H9 (cell line): ENCODE results near the gene HEATR5B. TPM values are rescaled to one million over a fixed set of nuclear protein-coding genes. Genes with fewer than 3 reads are reported as not detected.

Source experiments
- DNase-seq: peaks from one replicate; pipeline ENCODE4 v3.0.0-alpha.2; 2017
- H2AFZ ChIP-seq: one replicate; pipeline ENCODE4 v1.6.1; 2013; ENCODE audit warnings: mild to moderate bottlenecking, low read length, control low read depth, moderate library complexity
- H2AK5ac ChIP-seq: 2 replicates; pipeline ENCODE4 v1.6.1; 2013; ENCODE audit warnings: low read length, control low read depth, mixed read lengths; ENCODE audit not compliant: insufficient read length
- H2BK120ac ChIP-seq: one replicate; pipeline ENCODE4 v1.6.1; 2013; ENCODE audit warnings: low read depth, mild to moderate bottlenecking, low read length, control low read depth, inconsistent platforms; ENCODE audit not compliant: poor library complexity, severe bottlenecking
- H2BK12ac ChIP-seq: 2 replicates; pipeline ENCODE4 v1.6.1; 2013; ENCODE audit warnings: low read length, control low read depth, mixed read lengths, low read depth; ENCODE audit not compliant: insufficient read length
- H2BK15ac ChIP-seq: 2 replicates; pipeline ENCODE4 v1.6.1; 2013; ENCODE audit warnings: low read depth, low read length, control low read depth
- H2BK20ac ChIP-seq: one replicate; pipeline ENCODE4 v1.6.1; 2013; ENCODE audit warnings: low read depth, mild to moderate bottlenecking, low read length, control low read depth, inconsistent platforms; ENCODE audit not compliant: poor library complexity, severe bottlenecking
- H2BK5ac ChIP-seq: 2 replicates; pipeline ENCODE4 v1.6.1; 2013; ENCODE audit warnings: low read length, control low read depth, mixed read lengths; ENCODE audit not compliant: insufficient read length
- H3K14ac ChIP-seq: 2 replicates; pipeline ENCODE4 v1.6.1; 2013; ENCODE audit warnings: low read length, control low read depth; ENCODE audit not compliant: insufficient read depth
- H3K18ac ChIP-seq: 2 replicates; pipeline ENCODE4 v1.6.1; 2013; ENCODE audit warnings: low read depth, mild to moderate bottlenecking, mixed read lengths, low read length, control low read depth; ENCODE audit not compliant: insufficient read length
- H3K23ac ChIP-seq: 2 replicates; pipeline ENCODE4 v1.6.1; 2013; ENCODE audit warnings: low read length, control low read depth, mixed read lengths, low read depth; ENCODE audit not compliant: insufficient read length
- H3K23me2 ChIP-seq: 2 replicates; pipeline ENCODE4 v1.6.1; 2013; ENCODE audit warnings: low read depth, mild to moderate bottlenecking, mixed read lengths, low read length, control low read depth; ENCODE audit not compliant: insufficient read length, poor library complexity, severe bottlenecking
- H3K27ac ChIP-seq: 2 replicates; pipeline ENCODE4 v1.5.1; 2013; ENCODE audit warnings: low read length, control low read depth, mixed read lengths, low read depth; ENCODE audit not compliant: insufficient read length
- H3K27me3 ChIP-seq: 2 replicates; pipeline ENCODE4 v1.6.1; 2013; ENCODE audit warnings: low read length, control low read depth, inconsistent platforms; ENCODE audit not compliant: insufficient read depth
- H3K4ac ChIP-seq: 2 replicates; pipeline ENCODE4 v1.6.1; 2013; ENCODE audit warnings: low read depth, mild to moderate bottlenecking, control low read depth, inconsistent platforms, low read length, moderate library complexity
- H3K4me1 ChIP-seq: 2 replicates; pipeline ENCODE4 v1.6.1; 2013; ENCODE audit warnings: low read length, control low read depth, inconsistent platforms; ENCODE audit not compliant: insufficient read depth
- H3K4me2 ChIP-seq: 2 replicates; pipeline ENCODE4 v1.6.1; 2013; ENCODE audit warnings: low read length, control low read depth, mixed read lengths; ENCODE audit not compliant: insufficient read length, insufficient read depth
- H3K56ac ChIP-seq: 2 replicates; pipeline ENCODE4 v1.6.1; 2013; ENCODE audit warnings: low read depth, mild to moderate bottlenecking, mixed read lengths, low read length, control low read depth; ENCODE audit not compliant: insufficient read length
- H3K79me1 ChIP-seq: 2 replicates; pipeline ENCODE4 v1.6.1; 2013; ENCODE audit warnings: low read depth, mild to moderate bottlenecking, moderate library complexity, low read length, control low read depth, inconsistent platforms; ENCODE audit not compliant: insufficient read depth, poor library complexity, severe bottlenecking
- H3K79me2 ChIP-seq: 2 replicates; pipeline ENCODE4 v1.6.1; 2013; ENCODE audit warnings: low read length, control low read depth, inconsistent platforms; ENCODE audit not compliant: insufficient read depth
- H3K9ac ChIP-seq: 2 replicates; pipeline ENCODE4 v1.6.1; 2013; ENCODE audit warnings: low read length, control low read depth, mixed read lengths; ENCODE audit not compliant: insufficient read length; ENCODE audit errors: extremely low read depth
- H3K9me3 ChIP-seq: one replicate; pipeline ENCODE4 v1.6.1; 2013; ENCODE audit warnings: low read depth, low read length, inconsistent platforms; ENCODE audit not compliant: control insufficient read depth
- H3T11ph ChIP-seq: one replicate; pipeline ENCODE4 v1.6.1; 2013; ENCODE audit warnings: mild to moderate bottlenecking, low read length, control low read depth, inconsistent platforms
- H4K20me1 ChIP-seq: one replicate; pipeline ENCODE4 v1.6.1; 2013; ENCODE audit not compliant: control insufficient read depth, insufficient read length, insufficient read depth
- H4K5ac ChIP-seq: 2 replicates; pipeline ENCODE4 v1.6.1; 2013; ENCODE audit warnings: low read depth, mild to moderate bottlenecking, mixed read lengths, low read length, control low read depth; ENCODE audit not compliant: insufficient read length
- H4K8ac ChIP-seq: replicated peaks from 2 replicates; pipeline ENCODE4 v1.6.1; 2013; ENCODE audit warnings: low read length, control low read depth, mixed read lengths, low read depth; ENCODE audit not compliant: insufficient read length
- H4K91ac ChIP-seq: 2 replicates; pipeline ENCODE4 v1.6.1; 2013; ENCODE audit warnings: low read depth, mild to moderate bottlenecking, moderate library complexity, mixed read lengths, low read length, control low read depth; ENCODE audit not compliant: insufficient read length
- H3K27ac Mint-ChIP-seq, 3 experiments: 2 replicates in 2 of 3; 3 replicates in 1 of 3; pipeline ENCODE4 v1.8.0; 2020 to 2021; ENCODE audit warnings: mixed read lengths in 3 of 3, mild to moderate bottlenecking in 1 of 3, moderate library complexity in 1 of 3
- H3K27me3 Mint-ChIP-seq: 2 replicates; pipeline ENCODE4 v1.8.0; 2021; ENCODE audit warnings: low read depth, mild to moderate bottlenecking, moderate library complexity, mixed read lengths
- H3K36me3 Mint-ChIP-seq, 3 experiments: 2 replicates in 2 of 3; 3 replicates in 1 of 3; pipeline ENCODE4 v1.8.0; 2020 to 2021; ENCODE audit warnings: low read depth in 3 of 3, mixed read lengths in 3 of 3; ENCODE audit not compliant: insufficient read depth in 1 of 3
- H3K4me1 Mint-ChIP-seq, 2 experiments: 2 replicates each; pipeline ENCODE4 v1.8.0; 2020; ENCODE audit warnings: mixed read lengths in 2 of 2
- H3K4me3 Mint-ChIP-seq, 2 experiments: 2 replicates in 1 of 2; 3 replicates in 1 of 2; pipeline ENCODE4 v1.8.0; 2020 to 2021; ENCODE audit warnings: mild to moderate bottlenecking in 2 of 2, mixed read lengths in 2 of 2, moderate library complexity in 1 of 2
- H3K9me3 Mint-ChIP-seq, 2 experiments: 2 replicates in 1 of 2; 3 replicates in 1 of 2; pipeline ENCODE4 v1.8.0; 2020; ENCODE audit warnings: mild to moderate bottlenecking in 2 of 2, mixed read lengths in 2 of 2, moderate library complexity in 1 of 2
- CTCF ChIP-seq: fragments of 200-600 bp; sonication (generic); conservative IDR thresholded peaks from 3 replicates; pipeline ENCODE4 v1.8.0; 2021; ENCODE audit warnings: antibody characterized with exemption, mild to moderate bottlenecking
- WGBS: extraction: QIAGEN DNeasy Blood & Tissue Kit; methylation state at CpG from one replicate; pipeline ENCODE4 v1.1.7; 2013; ENCODE audit warnings: missing lambda C conversion rate, low lambda C conversion rate, mixed read lengths; ENCODE audit not compliant: insufficient read length; ENCODE audit errors: extremely low coverage; 5-methylcytosine and 5-hydroxymethylcytosine counted together
- total RNA-seq: library from RNA; stranded (reverse); gene quantifications from 2 replicates; pipeline ENCODE4 v1.2.1, GENCODE V29; 2021

HEATR5B gene
- total RNA-seq, 1 experiment from 2014 or later, result 14.0 TPM

GRCh38 chr2:37037771-37038170 is 46.4 kb downstream of the HEATR5B start:
- no peak overlapping the region for H3T11ph ChIP-seq
- H3K9me3 ChIP-seq, result no peaks in the 10 kb centered on the region
- no peak overlapping the region for H2BK20ac ChIP-seq
- Mint-ChIP-seq H3K9me3 (no peaks in the 10 kb centered on the region), H3K27ac (no peak overlapping the region), H3K4me3 (no peak overlapping the region), H3K27me3 (no peaks in the 10 kb centered on the region), H3K36me3 (peaks cover 6 to 11% (median 8%) of the 10 kb centered on the region in 3 experiments; a peak in 5 of 7 replicates), H3K4me1 (no peaks in the 10 kb centered on the region)
- no peak for TF ChIP-seq CTCF
- H4K91ac ChIP-seq, result no peak overlapping the region
- no peak overlapping the region for H4K5ac ChIP-seq
- no peak overlapping the region for H2BK15ac ChIP-seq
- H3K79me2 ChIP-seq, result no peaks in the 10 kb centered on the region
- H2BK5ac ChIP-seq, result no peak overlapping the region
- no peaks in the 10 kb centered on the region for H4K20me1 ChIP-seq
- H4K8ac ChIP-seq, result no peak overlapping the region
- H2AFZ ChIP-seq, result no peak overlapping the region
- no peaks in the 10 kb centered on the region for H3K79me1 ChIP-seq
- H3K27me3 ChIP-seq, result no peaks in the 10 kb centered on the region
- H3K4me2 ChIP-seq, result no peak overlapping the region
- WGBS, result no CpG with 5 or more reads among the region's 2 CpGs
- no peak overlapping the region for H3K14ac ChIP-seq
- H2AK5ac ChIP-seq, result no peak overlapping the region
- no peak overlapping the region for H3K18ac ChIP-seq
- H3K56ac ChIP-seq, result no peak overlapping the region
- H3K27ac ChIP-seq, result no peak overlapping the region
- H3K23ac ChIP-seq, result no peak overlapping the region
- no peaks in the 10 kb centered on the region for H3K23me2 ChIP-seq
- H3K4ac ChIP-seq, result no peak overlapping the region
- no peak overlapping the region for H3K9ac ChIP-seq
- no peak for DNase-seq
- no peak overlapping the region for H2BK120ac ChIP-seq
- H3K4me1 ChIP-seq, result no peaks in the 10 kb centered on the region
- no peak overlapping the region for H2BK12ac ChIP-seq
